C4-2B (cell line): ENCODE data around the gene CACNA1S.

Source experiments
- H3K27ac ChIP-seq: fragments of 450-650 bp; 2 replicates; pipeline ENCODE4 v1.5.1; 2017
- ZFX ChIP-seq: fragments of 450-650 bp; IDR thresholded peaks from 2 replicates; pipeline ENCODE4 v1.6.1; 2017
- TF ChIP-seq, protein P1 (sequence below): fragments of 450-650 bp; conservative IDR thresholded peaks from 2 replicates; pipeline ENCODE4 v1.5.1; 2017; ENCODE audit warnings: mild to moderate bottlenecking

CACNA1S gene

DNA sequence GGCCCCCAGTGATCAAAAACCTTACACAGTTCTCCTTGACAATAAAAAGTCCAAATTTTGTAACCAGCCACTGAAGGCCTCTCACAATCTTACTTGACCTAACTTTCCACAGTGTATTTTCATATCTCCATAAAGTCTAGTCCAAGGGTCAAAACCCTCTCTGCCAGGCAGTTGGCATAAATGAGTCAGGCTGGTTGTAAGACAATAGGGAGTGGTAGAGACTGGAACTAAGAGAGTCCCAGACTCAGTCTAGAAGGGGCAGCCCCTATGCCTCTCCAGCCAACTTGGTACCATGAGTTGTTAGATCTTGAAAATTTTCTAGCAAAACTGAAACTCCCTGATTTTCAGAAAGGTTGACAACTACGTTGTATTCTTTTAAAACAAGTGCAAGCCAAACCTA lies 109.7 kb downstream of the CACNA1S start:
- H3K27ac ChIP-seq = no peak overlapping the region
- TF ChIP-seq ZFX = no peak
- TF ChIP-seq, protein P1, sequence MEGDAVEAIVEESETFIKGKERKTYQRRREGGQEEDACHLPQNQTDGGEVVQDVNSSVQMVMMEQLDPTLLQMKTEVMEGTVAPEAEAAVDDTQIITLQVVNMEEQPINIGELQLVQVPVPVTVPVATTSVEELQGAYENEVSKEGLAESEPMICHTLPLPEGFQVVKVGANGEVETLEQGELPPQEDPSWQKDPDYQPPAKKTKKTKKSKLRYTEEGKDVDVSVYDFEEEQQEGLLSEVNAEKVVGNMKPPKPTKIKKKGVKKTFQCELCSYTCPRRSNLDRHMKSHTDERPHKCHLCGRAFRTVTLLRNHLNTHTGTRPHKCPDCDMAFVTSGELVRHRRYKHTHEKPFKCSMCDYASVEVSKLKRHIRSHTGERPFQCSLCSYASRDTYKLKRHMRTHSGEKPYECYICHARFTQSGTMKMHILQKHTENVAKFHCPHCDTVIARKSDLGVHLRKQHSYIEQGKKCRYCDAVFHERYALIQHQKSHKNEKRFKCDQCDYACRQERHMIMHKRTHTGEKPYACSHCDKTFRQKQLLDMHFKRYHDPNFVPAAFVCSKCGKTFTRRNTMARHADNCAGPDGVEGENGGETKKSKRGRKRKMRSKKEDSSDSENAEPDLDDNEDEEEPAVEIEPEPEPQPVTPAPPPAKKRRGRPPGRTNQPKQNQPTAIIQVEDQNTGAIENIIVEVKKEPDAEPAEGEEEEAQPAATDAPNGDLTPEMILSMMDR = no peak

DNA sequence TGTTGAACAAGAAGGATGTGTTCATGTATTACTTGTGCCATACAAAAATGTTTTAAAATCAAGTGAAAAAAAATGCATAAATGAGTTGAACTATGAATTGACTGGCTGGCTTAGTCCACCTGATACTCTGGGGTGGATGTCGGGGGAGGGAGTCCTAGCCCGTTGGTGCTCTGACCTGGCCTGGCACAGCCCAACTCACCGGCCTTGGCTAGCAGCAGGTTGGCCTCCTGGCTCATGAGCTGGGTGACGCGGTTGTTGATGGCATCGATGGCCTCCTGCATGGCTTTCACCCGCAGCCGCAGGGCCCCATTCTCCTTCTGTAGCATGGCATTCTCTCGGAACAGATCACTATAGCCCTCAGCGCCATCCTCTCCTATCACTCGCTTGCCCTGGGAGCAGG lies 110.3 kb downstream of the CACNA1S start:
- no peak overlapping the region for H3K27ac ChIP-seq
- TF ChIP-seq, protein P1 = no peak
- TF ChIP-seq ZFX = no peak

DNA sequence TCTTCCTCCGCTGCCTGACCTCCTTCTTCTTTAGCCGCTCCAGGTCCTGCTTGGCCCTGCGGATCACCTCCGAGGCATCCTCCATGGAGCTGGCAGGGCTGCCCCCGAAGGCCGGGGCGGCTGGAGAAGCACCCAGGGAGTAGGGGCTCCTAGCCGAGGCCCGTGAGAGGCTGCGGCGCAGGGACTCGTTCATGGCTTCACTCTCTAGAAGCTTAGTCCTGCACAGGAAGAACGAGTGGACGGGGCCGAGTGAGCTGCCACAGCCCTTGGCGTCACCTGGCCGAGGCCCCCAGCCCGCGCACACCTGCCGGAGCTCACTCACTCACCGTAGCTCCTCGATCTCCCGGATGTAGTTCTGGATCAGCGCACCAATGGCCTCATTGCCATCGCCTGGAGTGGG lies 111.8 kb downstream of the CACNA1S start:
- no peak overlapping the region for H3K27ac ChIP-seq
- TF ChIP-seq, protein P1 = no peak
- no peak for TF ChIP-seq ZFX

DNA sequence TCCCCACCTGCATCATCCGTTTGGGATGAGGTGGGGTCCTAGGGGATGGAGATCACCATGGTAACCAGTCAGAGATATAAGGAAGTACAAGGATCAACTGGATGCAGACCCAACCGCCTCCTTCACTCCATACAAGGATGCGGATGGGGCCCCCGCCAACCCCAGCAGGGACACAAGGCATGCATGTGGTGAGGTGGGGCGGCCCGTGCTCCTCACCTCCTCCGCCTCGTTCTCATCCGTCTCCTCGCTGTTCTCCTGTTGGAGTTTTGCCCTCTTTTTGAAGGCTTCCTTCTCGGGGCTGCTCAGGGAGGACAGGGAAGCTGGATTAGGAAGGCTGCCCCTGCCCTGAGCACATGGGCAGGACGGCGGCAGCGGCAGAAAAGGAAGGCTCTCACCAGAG lies 112.6 kb downstream of the CACNA1S start:
- no peak overlapping the region for H3K27ac ChIP-seq
- no peak for TF ChIP-seq ZFX
- TF ChIP-seq, protein P1 = no peak

DNA sequence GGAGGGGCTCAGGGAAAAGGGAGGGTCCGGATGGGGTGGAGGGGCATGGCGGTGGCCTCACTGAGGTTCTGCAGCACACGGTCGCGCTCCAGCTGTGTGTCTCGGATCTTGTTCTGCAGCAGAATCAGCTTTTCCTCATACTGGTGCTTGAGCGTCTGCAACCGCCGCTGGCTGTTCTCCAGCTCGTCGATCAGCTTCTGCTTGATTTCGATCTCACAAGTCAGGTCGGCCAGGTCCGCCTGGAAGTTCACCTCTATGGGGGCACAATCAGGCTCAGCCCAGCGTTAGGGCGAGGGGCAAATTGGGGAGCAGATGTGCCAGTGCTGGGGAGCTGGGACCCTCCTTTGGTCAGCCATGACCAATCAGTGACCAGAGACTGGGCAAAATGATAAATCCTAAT lies 113.9 kb downstream of the CACNA1S start:
- TF ChIP-seq, protein P1 = no peak
- TF ChIP-seq ZFX = no peak

DNA sequence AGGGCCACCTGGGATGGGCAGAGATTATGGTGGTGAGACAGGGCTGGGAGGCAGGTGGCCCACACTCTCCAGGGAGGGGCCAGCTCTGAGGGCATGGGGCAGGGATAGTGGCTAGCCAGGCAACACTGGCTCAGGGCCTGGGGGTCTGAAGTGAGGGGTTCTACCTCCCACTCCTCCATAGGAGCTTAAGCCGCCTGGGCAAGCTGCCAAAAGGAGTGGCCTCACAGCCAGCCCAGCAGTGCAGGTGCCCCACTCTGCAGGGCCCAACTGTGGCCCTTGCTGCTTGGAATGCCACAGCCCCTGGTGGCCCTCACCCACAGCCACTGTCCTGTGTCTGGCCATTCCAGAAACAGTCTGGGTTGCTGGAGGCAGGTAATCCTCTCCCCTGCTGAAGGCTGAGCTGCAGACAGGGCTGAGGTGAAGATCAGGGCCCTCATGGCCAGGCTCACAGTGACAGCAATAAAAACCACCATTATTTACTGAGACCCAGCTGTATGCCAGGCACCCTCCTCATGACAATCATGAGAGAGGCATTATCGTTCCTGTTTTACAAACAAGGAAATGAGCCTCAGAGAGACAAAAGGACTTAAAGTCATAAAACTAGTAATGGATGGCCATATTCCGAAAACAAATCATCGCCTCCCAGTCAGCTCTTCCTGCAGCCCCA lies 119.7 kb downstream of the CACNA1S start:
- peak overlapping the region; percentile 66 for H3K27ac ChIP-seq
- TF ChIP-seq ZFX = no peak; the same call in 1 of the 2 replicates
- TF ChIP-seq, protein P1 = no peak

More for the DNA sequence above, 113.9 kb downstream of the CACNA1S start:
- H3K27ac ChIP-seq = no peak overlapping the region

DNA sequence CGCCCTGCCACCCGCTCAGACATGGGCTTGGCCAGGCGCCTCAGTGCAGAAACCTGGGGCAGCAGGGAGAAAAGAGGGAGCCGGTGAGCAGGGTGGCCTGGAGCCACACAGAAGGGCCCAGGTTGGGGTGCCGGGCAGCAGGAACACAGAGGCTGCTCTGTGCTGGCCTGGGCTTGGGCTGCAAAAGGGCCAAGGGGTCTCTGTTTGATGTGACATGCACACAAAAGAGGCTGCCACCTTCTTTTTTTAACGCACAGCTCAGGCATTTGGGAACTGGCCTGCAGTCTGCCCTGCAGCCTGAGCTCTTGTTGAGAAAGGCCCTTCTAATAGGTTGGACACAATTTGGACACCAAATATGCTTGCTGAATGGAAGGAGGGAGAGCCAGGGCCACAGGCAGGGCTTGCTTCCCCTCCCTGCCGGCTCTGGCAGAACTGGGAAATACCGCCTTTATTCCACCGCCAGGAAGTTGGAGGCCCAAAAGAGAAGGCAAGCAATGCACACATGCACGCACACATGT lies 121.1 kb downstream of the CACNA1S start:
- TF ChIP-seq ZFX = no peak
- TF ChIP-seq, protein P1 = no peak
- no peak overlapping the region for H3K27ac ChIP-seq
